Natural killer cell (primary cell): ENCODE data around the gene IGF2BP2. TPM values are rescaled to one million over a fixed set of nuclear protein-coding genes. Genes with fewer than 3 reads are reported as not detected.

Experiments
- ATAC-seq, 3 donors: fragments of 150-1000 bp in 2 of 3; fragments of 200-7000 bp in 1 of 3; cut with Tn5 transposase; 1 replicate in 1 of 3; 2 replicates in 2 of 3; pipeline ENCODE4 v1.10.0; 2021; ENCODE audit warnings: mild to moderate bottlenecking in 2 of 3, moderate library complexity in 2 of 3
- DNase-seq, 2 donors: peaks; one replicate each; pipeline versions ENCODE4 v3.0.0 to v3.0.0-alpha.2; 2013 to 2021; ENCODE audit warnings: mixed read lengths in 1 of 2
- H3K27ac ChIP-seq: one replicate; pipeline ENCODE4 v1.5.1; 2013; ENCODE audit warnings: mild to moderate bottlenecking, low read length
- H3K27me3 ChIP-seq: one replicate; pipeline ENCODE4 v1.6.1; 2013; ENCODE audit warnings: low read length; ENCODE audit not compliant: control insufficient read depth, insufficient read depth
- H3K36me3 ChIP-seq: one replicate; pipeline ENCODE4 v1.6.1; 2013; ENCODE audit warnings: low read length; ENCODE audit not compliant: control insufficient read depth, insufficient read depth
- H3K4me1 ChIP-seq: one replicate; pipeline ENCODE4 v1.6.1; 2013; ENCODE audit warnings: low read length; ENCODE audit not compliant: control insufficient read depth, insufficient read depth
- H3K4me3 ChIP-seq: one replicate; pipeline ENCODE4 v1.5.1; 2013; ENCODE audit warnings: low read length
- H3K9me3 ChIP-seq: one replicate; pipeline ENCODE4 v1.6.1; 2013; ENCODE audit warnings: low read length; ENCODE audit not compliant: control insufficient read depth, insufficient read depth
- H3K27ac Mint-ChIP-seq, 2 donors: one replicate each; pipeline ENCODE4 v1.8.0; 2022; ENCODE audit warnings: mild to moderate bottlenecking in 2 of 2, mixed read lengths in 2 of 2, moderate library complexity in 1 of 2
- H3K27me3 Mint-ChIP-seq, 2 donors: one replicate each; pipeline ENCODE4 v1.8.0; 2022; ENCODE audit warnings: low read depth in 2 of 2, mixed read lengths in 2 of 2
- H3K36me3 Mint-ChIP-seq: one replicate; pipeline ENCODE4 v1.8.0; 2022; ENCODE audit warnings: mixed read lengths
- H3K4me1 Mint-ChIP-seq, 2 donors: one replicate each; pipeline ENCODE4 v1.8.0; 2022; ENCODE audit warnings: mixed read lengths in 2 of 2
- H3K4me3 Mint-ChIP-seq: one replicate; pipeline ENCODE4 v1.8.0; 2022; ENCODE audit warnings: mild to moderate bottlenecking, moderate library complexity, mixed read lengths
- H3K9me3 Mint-ChIP-seq, 2 donors: one replicate each; pipeline ENCODE4 v1.8.0; 2022; ENCODE audit warnings: mixed read lengths in 2 of 2
- CTCF ChIP-seq: fragments of 200-600 bp; IDR thresholded peaks from one replicate; pipeline ENCODE4 v1.8.0; 2022; ENCODE audit warnings: antibody characterized with exemption
- WGBS: methylation state at CpG from one replicate; pipeline ENCODE4 v1.1.7; 2013; ENCODE audit warnings: missing lambda C conversion rate; ENCODE audit not compliant: insufficient coverage; 5-methylcytosine and 5-hydroxymethylcytosine counted together
- intact Hi-C: fragments of 100-400 bp; cut with micrococcal nuclease; formaldehyde crosslinking; loops from one replicate; pipeline ENCODE4 v1.14.2; 2022
- total RNA-seq, 4 donors: library from RNA; stranded (reverse); fragments of 120-200 nt in 1 of 4; gene quantifications; one replicate each; pipeline versions ENCODE4 v1.2.3 to v1.2.4, GENCODE V29; 2013 to 2022

Gene IGF2BP2
- total RNA-seq, 3 donors from 2014 or later (not counting 1 experiment from before 2014, with no cell fraction given): 4.2 to 16.8 (median 8.8) TPM

GRCh38 chr3:185613016-185613415, 211.8 kb downstream of the IGF2BP2 start:
- H3K27ac ChIP-seq: no peak overlapping the region
- H3K9me3 ChIP-seq: no peaks in the 10 kb centered on the region
- H3K4me1 Mint-ChIP-seq: no peaks in the 10 kb centered on the region
- H3K4me3 Mint-ChIP-seq: no peak overlapping the region
- ATAC-seq: no peak
- no peaks in the 10 kb centered on the region for H3K27me3 ChIP-seq
- no peak for TF ChIP-seq CTCF
- H3K27me3 Mint-ChIP-seq: no peaks in the 10 kb centered on the region
- peak overlapping the region; percentile 54 to 73 for H3K27ac Mint-ChIP-seq
- WGBS: 100% methylated on average over 3 of the region's 6 CpGs
- no peak overlapping the region for H3K4me3 ChIP-seq
- H3K36me3 ChIP-seq: peaks cover 70% of the 10 kb centered on the region
- H3K36me3 Mint-ChIP-seq: peaks cover 31% of the 10 kb centered on the region
- H3K4me1 ChIP-seq: no peaks in the 10 kb centered on the region
- intact Hi-C loops: no loop called here
- no peak for DNase-seq
- H3K9me3 Mint-ChIP-seq: no peaks in the 10 kb centered on the region

GRCh38 chr3:185606196-185606595, 218.6 kb downstream of the IGF2BP2 start:
- H3K36me3 Mint-ChIP-seq: peaks cover 29% of the 10 kb centered on the region
- WGBS: 82% methylated on average over 4 of the region's 4 CpGs

GRCh38 chr3:185605566-185605965, 219.3 kb downstream of the IGF2BP2 start:
- ATAC-seq (no peak), DNase-seq (no peak)
- peaks cover 60% of the 10 kb centered on the region for H3K36me3 ChIP-seq
- no peak overlapping the region for H3K27ac Mint-ChIP-seq
- intact Hi-C loops: no loop called here
- H3K4me1 Mint-ChIP-seq: peaks cover 0 to 5% of the 10 kb centered on the region in 2 donors
- peaks cover 29% of the 10 kb centered on the region for H3K36me3 Mint-ChIP-seq
- no peak overlapping the region for H3K4me3 Mint-ChIP-seq
- H3K4me3 ChIP-seq: no peak overlapping the region
- no peak overlapping the region for H3K27ac ChIP-seq
- H3K4me1 ChIP-seq: no peaks in the 10 kb centered on the region
- no peak for TF ChIP-seq CTCF
- H3K27me3 Mint-ChIP-seq: no peaks in the 10 kb centered on the region
- no peaks in the 10 kb centered on the region for H3K27me3 ChIP-seq
- no peaks in the 10 kb centered on the region for H3K9me3 ChIP-seq
- no peaks in the 10 kb centered on the region for H3K9me3 Mint-ChIP-seq

More at GRCh38 chr3:185606196-185606595, 218.6 kb downstream of the IGF2BP2 start:
- Histone ChIP-seq H3K4me1 (no peaks in the 10 kb centered on the region), H3K9me3 (no peaks in the 10 kb centered on the region), H3K4me3 (no peak overlapping the region), H3K27me3 (no peaks in the 10 kb centered on the region), H3K27ac (no peak overlapping the region), H3K36me3 (peaks cover 61% of the 10 kb centered on the region)
- H3K4me1 Mint-ChIP-seq: peaks cover 0 to 5% of the 10 kb centered on the region in 2 donors
- H3K4me3 Mint-ChIP-seq: no peak overlapping the region
- intact Hi-C loops: no loop called here
- no peaks in the 10 kb centered on the region for H3K27me3 Mint-ChIP-seq
- no peaks in the 10 kb centered on the region for H3K9me3 Mint-ChIP-seq
- ATAC-seq (no peak), DNase-seq (no peak)
- no peak for TF ChIP-seq CTCF
- no peak overlapping the region for H3K27ac Mint-ChIP-seq

- Mint-ChIP-seq H3K4me1 (peaks cover 5% of the 10 kb centered on the region in 2 donors), H3K27me3 (no peaks in the 10 kb centered on the region), H3K27ac (peak overlapping the region; percentile 3 to 51), H3K36me3 (peaks cover 9% of the 10 kb centered on the region), H3K4me3 (no peak overlapping the region), H3K9me3 (no peaks in the 10 kb centered on the region)
- intact Hi-C loops: no loop called here
- 83% methylated on average over 1 of the region's 4 CpGs for WGBS
- no peak for TF ChIP-seq CTCF
- Histone ChIP-seq H3K27me3 (no peaks in the 10 kb centered on the region), H3K4me3 (no peak overlapping the region), H3K36me3 (peaks cover 28% of the 10 kb centered on the region), H3K4me1 (no peaks in the 10 kb centered on the region), H3K9me3 (no peaks in the 10 kb centered on the region), H3K27ac (peak overlapping the region; percentile 68)
- no peak for ATAC-seq
- no peak for DNase-seq
Observed at GRCh38 chr3:185595526-185595925, 229.3 kb downstream of the IGF2BP2 start.
